ENCODE results near the gene EME2.

The EME2 gene

GRCh38 chr16:1758923-1759322 is 13.7 kb upstream of the EME2 start:
- ATAC-seq: no peak
- TF ChIP-seq ZNF8 (CRISPR knock-in tag; IDR thresholded peaks at IDR 0.05): no peak
- no peak for TF ChIP-seq CSRNP3 (CRISPR knock-in tag; IDR thresholded peaks at IDR 0.05)
- no peak for TF ChIP-seq ESRRG (CRISPR knock-in tag; IDR thresholded peaks at IDR 0.05)

- ATAC-seq: no peak
- no peak for TF ChIP-seq TSHZ2 (CRISPR knock-in tag; IDR thresholded peaks at IDR 0.05)
- no peak for TF ChIP-seq OSR1 (CRISPR knock-in tag; IDR thresholded peaks at IDR 0.05)
- no peak for TF ChIP-seq GLIS3 (CRISPR knock-in tag; IDR thresholded peaks at IDR 0.05)
Observed at GRCh38 chr16:1759511-1759910, 13.1 kb upstream of the EME2 start.

GRCh38 chr16:1760911-1761310 is 11.7 kb upstream of the EME2 start:
- TF ChIP-seq ZFP3 (CRISPR knock-in tag; IDR thresholded peaks at IDR 0.05) (no peak), ARNTL (CRISPR knock-in tag; IDR thresholded peaks at IDR 0.05; ENCODE audit: borderline replicate concordance, low read depth) (no peak), TOX (CRISPR knock-in tag; IDR thresholded peaks at IDR 0.05; ENCODE audit: borderline replicate concordance) (no peak), CSRNP3 (CRISPR knock-in tag; IDR thresholded peaks at IDR 0.05) (no peak), PATZ1 (CRISPR knock-in tag; IDR thresholded peaks at IDR 0.05; ENCODE audit: borderline replicate concordance) (no peak)
- ATAC-seq: no peak

- TF ChIP-seq ZC3H10 (CRISPR knock-in tag; IDR thresholded peaks at IDR 0.05) (no peak), TSHZ2 (CRISPR knock-in tag; IDR thresholded peaks at IDR 0.05) (no peak), ZFP3 (CRISPR knock-in tag; IDR thresholded peaks at IDR 0.05) (no peak), ZFP30 (CRISPR knock-in tag; IDR thresholded peaks at IDR 0.05) (no peak), CREB5 (CRISPR knock-in tag; IDR thresholded peaks at IDR 0.05; ENCODE audit: low read depth) (no peak)
- ATAC-seq: no peak
Observed at GRCh38 chr16:1761751-1762150, 10.9 kb upstream of the EME2 start.

Data from SK-N-SH treated with all-trans-retinoic acid at 6 μM for 48 hours (cell line).